ENCODE data around the gene PRDM11. TPM values are rescaled to one million over a fixed set of nuclear protein-coding genes. Genes with fewer than 3 reads are reported as not detected.

The PRDM11 gene
- total RNA-seq, 4 donors from 2014 or later: 5.0 to 15.4 (median 9.5) TPM

Other genes with a start within 250 kb of the PRDM11 start
- gene TP53I11, start 195.8 kb upstream of the PRDM11 start, total RNA-seq: 10 to 100 TPM in 3 of 4 donors, 1 to 10 TPM in 1; 5.4 to 17.2 (median 12.8) TPM
- under 1 TPM in 1 of 4 donors, not detected in 3; 0.15 TPM for gene SYT13, start 139.7 kb downstream of the PRDM11 start, total RNA-seq

All from gastrocnemius medialis (tissue), 4 donors.